H4 (cell line): ENCODE measurements around the gene ARHGAP18. TPM values are rescaled to one million over a fixed set of nuclear protein-coding genes. Genes with fewer than 3 reads are reported as not detected.

Experiments used
- DNase-seq: peaks from one replicate; pipeline ENCODE4 v3.0.0-alpha.2; 2015; ENCODE audit warnings: low spot score
- total RNA-seq: library from RNA; depleted of rRNA; stranded (reverse); fragments of >200 nt; shearing (Covaris generic); gene quantifications from 2 replicates; pipeline ENCODE4 v1.2.3, GENCODE V29; 2014

Gene ARHGAP18
- total RNA-seq, 1 experiment from 2014 or later = 8.9 TPM

DNA sequence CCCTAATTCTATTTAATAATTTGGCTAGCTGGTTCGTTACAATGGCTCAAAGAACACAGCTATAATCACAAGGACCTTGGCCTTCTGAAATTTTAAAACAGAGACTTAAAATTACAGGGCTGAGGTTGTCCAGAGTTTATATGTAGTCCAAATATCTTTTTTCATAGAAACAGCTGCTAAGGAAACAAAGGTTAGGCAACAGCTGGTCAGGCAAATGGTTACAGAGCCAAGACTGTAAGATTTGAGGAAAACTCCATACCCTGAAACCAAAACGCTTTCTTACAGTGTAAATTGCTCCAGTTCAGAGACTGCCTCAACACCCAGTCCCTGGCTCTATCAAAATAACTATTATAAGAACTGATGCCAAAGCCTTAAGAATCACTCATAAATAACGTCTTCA, 9.7 kb upstream of the ARHGAP18 start:
- no peak for DNase-seq

DNA sequence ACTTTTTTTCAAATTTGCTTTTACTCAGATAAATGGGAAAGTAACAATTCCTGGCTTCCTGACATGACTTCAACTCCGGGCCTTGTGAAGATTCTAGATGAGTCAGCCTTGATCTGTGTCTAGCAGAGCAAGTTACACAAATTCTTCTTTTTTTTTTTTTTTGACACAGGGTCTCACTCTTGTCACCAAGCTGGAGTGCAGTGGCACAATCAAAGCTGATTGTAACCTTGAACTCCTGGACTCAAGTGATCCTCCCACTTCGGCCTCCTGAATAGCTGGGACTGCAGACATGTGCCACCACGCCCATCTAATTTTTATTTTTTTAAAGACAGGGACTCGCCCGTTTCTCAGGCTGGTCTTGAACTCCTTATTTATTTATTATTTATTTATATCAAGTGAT, 7.3 kb upstream of the ARHGAP18 start:
- no peak for DNase-seq

DNA sequence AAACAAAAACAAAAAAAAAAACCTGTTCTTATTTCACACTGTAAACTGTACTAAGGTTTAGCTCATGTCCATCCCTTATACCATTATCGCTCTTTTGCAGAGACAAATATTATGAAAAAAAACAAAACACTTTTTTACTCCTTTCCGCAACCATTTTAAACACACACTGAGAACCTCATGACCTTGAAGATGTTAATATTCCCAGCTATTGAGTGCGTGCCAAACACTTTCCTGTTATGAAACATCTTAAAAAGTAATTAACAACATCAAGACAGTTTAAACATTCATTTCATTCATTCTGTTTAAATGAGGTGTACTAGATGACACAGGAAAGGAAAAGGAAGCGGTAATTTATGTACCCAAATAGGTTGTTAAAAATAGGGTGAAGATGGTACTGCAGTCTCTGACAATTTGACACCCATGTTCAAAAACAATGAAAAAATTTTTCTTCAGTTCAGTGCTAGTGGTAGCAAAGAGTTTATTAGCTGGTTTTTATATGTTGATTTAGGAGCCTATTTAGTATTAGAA, 3.9 kb upstream of the ARHGAP18 start:
- DNase-seq = no peak

DNA sequence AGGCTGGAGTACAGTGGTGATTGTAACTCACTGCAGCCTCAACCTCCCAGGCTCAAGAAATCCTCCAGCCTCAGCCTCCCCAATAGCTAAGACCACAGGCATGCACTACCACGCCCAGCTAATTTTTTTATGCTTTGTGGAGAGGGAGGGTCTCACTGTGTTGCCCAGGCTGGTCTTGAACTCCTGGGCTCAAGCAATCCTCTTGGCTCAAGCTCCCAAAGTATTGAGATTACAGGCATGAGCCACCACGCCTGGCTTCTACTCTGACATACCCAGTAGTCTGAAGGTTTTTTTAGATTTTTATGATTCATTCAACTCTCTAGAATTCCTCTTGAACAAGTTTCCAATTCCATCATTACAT, 1.3 kb upstream of the ARHGAP18 start:
- no peak for DNase-seq

DNA sequence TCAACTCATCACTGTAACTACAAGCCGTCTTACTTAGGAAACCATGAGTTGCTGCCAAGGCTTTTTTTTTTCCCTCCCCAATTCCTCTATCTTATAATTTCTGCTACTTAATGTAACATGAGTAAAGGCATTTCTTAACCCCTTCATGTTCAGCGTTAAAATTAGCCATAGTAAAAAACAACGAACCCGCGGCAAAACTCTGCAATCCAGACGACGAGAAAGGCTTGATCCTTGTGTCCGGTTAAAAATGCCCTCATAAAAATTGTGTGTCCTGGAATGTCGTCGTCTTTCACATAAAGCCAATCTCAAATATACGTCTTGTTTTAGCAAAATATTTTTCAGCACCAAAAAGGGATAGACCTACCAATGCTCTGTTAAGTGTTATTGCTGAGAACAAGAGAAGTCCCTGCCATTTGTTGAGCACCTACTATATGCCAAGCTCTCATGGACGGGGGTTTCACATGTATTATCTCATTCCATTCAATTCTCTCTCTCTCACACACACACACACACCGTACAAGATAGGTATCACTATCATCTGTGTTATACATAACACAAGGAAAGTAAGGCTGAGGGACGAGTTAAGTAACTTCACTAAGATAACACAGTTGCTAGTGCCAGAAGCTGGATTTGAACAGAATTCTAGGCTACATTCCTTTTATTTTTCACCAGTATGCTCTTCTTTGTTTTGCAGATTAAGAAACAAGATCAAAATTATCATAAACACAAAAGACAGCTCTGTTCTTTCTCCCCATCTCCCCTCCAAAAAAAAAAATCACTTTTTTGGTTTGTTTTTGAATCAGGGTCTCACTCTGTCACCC, 683 bp upstream of the ARHGAP18 start:
- DNase-seq = no peak

DNA sequence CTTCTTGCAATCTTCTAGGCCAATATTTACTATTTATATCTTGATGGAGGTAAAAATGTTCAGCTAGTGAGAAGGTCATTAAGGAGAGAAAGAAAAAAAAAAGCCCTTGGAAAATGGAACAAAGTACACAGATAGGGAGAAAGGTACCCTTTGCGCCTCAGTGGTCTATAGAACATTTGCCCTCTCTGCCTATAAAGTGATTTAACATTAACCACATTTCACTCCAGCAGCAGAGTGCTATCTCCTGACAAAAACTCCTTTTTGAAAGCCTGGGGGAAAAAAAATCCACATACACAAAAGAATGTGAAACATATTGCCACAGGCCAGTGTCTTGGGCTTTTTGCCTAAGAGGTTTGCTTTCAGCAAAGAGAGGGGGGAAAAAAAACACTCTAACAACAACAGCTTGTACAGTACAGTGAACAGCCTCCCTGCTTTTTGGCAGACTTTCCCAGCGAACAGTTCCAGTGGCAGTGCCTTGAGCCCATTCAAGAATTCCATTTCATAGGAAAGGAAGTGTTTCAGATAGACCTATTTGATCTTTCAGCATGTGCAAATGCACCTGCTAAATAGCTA, 695 bp downstream of the ARHGAP18 start:
- DNase-seq = no peak

DNA sequence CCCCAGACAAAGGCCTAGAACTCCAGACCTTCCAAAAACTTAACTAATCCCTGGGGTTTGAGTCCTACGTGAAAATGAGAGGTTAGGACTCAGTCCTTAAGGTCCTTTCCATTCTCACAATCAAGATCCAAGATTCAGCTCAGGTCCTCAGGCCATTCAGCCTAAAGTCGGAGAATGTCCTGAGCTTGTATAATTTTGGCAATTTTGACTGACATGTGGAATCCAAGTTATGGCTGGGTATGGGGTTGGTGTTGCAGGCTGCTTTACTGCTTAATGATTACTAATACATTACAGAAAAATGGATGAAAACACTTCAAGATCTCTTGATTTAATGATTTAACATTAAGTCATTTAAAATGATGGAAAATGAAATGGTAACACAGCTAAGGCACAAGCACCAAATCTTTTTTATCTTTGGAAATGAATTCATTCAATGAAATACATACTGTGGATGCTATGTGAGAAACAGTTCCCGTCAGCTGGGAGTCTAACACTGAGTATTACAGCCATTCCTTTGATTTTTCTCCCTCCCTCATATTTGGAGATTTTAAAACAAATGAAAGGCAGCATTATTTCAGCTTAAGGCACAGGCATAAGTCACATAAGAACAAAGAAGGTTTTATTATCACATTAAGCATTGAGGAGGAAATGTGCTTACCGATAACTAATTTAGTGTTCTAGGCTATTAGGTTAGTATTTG, 1.3 kb downstream of the ARHGAP18 start:
- no peak for DNase-seq

DNA sequence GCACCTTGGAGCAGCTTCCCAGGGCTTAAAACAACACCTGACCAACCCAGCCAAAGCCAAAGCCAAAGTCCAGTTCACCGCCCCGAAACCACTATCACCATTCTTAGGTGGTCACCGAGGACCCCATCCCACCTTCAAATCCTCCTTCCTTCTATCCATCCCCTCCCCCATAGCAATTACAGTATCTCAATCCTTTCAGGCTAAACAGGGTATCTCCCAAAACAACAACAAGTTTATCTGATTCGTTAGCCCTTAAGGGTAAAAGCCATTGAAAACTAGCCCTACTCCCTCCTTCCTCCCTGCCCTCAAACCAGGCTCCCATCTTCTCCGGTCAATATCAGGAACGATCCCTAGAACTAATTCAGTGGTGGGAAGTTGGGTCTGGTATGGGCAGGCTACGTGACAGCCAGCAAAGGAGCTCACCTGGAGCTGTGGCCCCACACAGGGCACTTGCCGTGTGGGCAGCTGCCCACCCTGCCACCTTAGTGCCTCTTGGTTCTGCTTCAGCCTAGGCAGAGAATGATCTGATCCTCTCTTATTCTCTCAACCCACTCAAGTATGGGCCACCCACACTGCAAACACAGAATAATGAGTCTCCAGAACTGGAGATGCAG, 2.0 kb downstream of the ARHGAP18 start:
- DNase-seq = no peak

DNA sequence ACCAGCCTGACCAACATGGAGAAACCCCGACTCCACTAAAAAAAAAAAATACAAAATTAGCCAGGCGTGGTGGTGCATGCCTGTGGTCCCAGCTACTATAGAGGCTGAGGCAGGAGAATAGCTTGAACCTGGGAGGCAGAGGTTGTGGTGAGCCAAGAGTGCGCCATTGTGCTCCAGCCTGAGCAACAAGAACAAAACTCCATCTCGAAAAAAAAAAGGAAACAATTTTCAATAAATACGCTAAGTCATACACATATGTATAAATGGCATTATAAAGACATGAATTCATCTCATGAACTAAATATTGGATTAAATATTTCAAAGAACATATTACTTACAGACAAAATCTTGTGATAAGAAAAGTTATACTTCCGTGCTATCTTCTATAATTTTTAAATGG, 2.9 kb downstream of the ARHGAP18 start:
- no peak for DNase-seq

DNA sequence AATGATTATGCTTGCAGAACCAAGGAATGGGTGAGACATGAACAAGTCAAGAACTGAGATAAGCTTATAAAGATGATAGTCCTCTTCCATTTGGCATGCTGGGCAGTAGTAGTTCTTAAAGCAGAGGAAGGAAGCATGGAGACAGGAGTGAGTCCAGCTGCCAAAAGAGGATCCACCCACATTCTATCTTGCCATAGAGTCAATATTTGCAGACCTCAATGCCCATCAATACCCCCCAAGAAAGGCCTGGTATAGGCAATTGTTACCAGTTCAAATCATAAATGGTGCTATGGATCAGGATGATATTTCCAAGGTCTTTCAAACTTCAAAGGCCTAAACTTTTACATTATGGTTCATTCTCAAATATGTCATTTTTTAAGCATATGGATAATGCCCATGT, 4.8 kb downstream of the ARHGAP18 start:
- no peak for DNase-seq

DNA sequence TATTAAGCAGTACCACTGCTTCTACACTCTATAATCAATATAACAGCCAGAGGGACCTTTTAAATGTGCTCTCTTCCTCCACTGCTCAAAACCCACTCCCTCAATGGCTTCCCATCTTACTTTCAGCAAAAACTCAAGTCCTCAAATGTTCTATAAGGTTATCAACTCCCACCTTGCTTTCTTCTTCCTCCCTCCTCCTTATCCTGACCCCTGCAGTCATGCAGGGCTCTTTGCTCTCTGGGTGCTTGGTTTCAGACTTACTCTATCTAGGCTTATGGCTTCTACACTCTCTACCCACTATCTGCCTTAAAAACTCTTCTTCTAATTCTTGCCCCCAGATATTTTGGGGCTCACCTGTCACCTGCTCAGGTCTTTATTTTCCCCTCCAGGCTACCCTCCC, 5.3 kb downstream of the ARHGAP18 start:
- no peak for DNase-seq

DNA sequence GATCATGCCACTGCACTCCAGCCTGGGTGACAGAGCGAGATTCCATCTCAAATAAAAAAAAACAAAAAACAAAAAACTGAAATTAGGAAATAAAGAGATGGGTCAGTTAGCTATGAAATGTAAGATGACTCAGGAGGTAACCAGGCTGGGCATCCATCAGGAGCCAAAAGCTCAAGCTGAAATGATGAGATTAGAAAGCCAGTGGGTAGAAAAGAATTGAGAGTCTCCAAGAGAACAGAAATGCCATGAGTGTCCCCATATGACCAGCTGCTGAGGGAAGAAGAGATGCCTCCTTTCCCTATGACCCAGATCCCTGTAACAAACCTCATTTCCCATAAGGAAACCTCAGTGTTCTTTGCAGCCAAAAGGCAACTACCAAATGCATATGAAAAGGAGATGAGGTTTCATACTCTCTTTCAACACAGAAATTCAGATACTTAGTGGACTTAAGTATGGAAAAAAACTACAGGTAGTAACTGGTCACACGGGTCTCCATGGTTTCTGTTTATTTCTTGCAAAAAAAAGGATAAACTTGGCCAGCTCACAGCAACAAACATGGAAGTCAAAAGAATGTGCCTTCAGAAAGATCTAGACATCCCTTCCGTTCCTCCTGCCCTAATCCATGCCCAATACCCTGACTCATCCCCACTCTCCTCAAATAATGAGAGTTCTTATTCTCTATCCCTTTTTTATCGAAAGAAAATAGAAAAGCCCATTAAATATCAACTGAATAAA, 8.1 kb downstream of the ARHGAP18 start:
- DNase-seq = no peak

DNA sequence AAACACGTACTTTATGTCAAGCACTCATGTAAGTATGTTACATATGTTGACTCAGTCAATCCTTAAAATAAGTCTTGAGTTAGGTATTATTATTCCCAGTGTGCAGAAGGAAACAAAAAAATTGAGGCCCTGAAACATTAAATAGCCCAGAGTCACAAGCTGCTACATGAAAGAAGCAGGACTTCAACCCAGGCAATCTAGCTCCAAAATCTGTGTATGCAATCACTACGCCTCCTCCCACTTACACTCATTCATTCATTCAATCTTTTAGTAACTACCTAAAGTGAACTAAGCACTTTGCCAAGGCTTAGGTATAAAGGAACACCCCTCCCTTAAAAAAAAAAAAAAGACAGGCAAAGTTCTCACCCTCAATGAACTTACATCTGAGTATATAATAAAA, 9.3 kb downstream of the ARHGAP18 start:
- no peak for DNase-seq

DNA sequence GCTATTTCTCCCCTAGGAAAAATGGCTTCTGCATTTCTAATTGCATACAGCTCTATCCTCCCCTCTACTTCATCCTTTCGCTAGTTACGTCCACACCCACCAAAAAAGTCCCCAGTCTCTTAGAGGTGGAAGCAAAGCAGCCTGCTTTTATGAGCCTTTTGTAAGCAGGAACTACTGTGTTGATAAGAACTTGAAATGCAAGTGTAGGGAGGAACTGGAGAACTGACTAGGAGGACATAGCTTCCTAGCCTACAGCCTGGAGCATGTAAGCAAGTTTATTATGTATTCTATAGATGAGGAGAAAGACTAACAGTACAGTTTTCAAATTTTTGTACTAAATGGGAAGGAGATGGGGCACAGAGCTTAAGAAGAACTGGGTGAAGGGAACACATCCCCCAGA, 10.3 kb downstream of the ARHGAP18 start:
- no peak for DNase-seq

DNA sequence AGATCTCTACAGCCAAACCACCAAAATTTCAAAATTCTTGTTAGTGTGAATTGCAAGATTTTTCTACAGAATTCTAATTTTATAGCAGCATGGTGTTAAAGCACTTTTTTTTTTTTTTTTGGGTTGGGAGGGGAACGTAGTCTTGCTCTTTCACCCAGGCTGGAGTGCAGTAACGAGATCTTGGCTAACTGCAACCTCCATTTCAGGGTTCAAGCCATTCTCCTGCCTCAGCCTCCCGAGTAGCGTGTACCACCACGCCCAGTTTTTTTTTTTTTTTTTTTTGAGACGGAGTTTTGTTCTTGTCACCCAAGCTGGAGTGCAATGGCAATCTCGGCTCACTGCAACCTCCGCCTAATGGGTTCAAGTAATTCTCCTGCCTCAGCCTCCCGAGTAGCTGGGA, 11.5 kb downstream of the ARHGAP18 start:
- no peak for DNase-seq

DNA sequence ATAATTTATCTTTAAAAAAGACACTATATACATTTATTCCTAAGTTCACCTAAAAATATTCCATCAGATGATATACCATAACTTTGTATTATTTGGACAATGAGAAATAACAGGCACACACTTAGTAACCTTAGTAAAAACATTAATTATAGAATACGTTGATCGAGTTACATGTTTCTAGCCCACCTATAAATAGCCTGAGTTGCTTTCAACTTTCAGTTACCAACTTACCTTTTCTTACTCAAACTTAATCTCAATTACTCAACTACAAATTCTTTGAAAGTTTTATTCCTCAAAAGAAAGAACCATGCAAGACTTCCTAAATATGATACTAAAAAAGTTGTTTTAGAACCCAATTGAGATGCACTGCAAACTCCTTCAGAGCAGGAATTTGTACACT, 12.2 kb downstream of the ARHGAP18 start:
- DNase-seq = no peak

DNA sequence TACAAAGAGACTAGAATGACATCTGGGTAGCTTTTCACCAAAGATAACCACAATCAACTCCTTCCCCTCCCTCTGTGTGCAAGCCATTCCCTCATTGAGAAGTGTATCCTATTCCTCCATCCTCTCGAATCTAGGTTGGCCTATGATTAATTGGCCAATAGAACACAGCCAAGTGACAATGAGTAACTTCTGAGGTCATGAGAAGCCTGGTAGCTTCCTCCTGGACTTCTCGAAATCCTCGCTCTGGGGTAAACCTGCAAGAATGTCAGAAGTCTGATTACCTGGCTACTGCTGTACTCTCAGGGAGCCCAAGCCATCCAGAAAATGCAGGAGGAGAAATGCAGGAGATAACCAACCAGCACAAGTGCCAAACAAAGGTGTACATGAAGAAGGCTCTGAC, 13.1 kb downstream of the ARHGAP18 start:
- DNase-seq = no peak

DNA sequence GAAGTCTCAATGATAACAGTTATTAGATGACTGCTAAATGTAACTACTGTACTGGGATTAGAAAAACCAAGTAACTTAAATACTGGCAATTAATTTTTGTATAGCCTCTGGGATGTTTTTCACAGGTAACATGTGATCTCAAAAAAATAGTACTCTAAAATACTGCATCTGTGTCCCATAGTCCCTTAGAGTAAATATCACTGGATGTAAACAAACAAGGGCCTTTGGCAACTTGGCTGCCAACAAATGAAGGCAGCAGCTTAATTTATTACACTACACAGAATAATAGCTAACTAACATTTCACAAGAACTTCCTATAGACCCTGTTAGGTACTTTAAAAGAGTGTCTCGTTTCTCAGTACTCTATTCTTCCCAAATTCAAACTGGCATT, 14.0 kb downstream of the ARHGAP18 start:
- no peak for DNase-seq

DNA sequence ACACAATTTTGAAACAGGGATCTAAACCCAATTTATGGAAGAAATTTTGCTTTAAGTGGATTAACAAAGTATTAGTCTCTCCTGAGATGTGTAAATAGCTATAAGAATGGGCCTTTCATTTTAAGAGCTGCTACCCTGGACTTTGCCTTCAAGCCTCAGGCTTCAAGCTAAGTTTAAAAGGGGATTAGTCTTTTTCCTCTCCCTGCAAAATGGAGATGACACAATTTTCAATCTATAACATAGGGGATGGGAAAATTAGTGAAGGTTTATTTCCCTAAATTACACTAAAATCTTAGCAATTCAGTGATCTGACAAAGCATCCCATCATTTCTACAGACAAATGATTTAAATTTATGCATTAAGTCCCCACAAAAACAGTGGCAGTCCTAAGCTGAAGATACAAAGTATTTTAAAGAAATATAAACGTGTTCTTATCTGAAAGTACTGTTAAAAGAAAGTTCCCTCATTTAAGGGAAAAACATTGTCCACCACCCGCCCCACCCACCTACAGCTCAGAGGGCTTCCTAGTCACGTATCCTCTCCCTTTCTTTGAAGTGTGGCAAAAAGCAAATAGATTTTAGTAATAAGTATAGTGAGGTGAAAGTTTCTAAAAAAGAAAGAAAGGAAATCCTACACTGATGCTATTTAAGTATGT, 14.5 kb downstream of the ARHGAP18 start:
- no peak for DNase-seq

DNA sequence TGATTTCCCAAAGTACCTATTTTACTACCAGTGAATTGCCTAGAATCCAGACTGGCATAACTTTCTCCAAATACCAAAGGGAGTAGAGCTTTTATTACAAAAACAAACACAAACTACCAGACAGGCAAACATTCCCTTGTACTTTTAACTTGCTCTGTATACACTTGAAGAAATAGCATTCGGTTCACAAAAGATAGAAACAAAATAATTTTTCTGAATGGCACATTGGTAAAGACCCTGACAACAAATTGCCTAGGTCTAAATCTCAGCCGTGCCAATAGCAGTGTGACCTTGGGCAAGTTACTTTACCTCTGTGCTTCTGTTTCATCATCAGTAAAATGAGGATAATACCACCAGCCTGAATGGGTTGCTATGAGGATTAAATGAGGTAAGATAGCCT, 15.9 kb downstream of the ARHGAP18 start:
- DNase-seq = no peak

DNA sequence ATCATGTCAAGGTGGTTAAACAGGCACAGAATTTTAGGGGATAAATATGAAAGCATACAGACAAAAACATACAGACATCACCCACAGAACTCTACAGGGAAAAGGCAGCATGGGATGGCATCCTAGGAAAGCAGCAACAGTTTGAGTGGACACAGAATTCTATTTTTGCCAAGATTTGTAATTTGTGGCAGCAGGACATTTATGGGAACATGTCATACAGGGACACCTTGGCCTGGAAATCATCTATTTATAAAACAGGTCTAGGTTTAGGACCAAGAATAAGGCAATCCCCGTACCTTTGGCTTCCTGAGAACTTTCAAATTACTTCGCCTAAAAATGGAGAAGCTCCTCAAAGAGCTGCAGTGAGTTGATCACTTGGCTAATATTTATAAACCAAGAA, 17.5 kb downstream of the ARHGAP18 start:
- no peak for DNase-seq
